Endodermal cell (in vitro differentiated cells): ENCODE data around the gene CDH19. TPM values are rescaled to one million over a fixed set of nuclear protein-coding genes. Genes with fewer than 3 reads are reported as not detected.
A peak's percentile ranks its signal among the peaks of the same experiment; 100 is the strongest.

Experiments used
- DNase-seq: peaks from one replicate; pipeline ENCODE4 v3.0.0-alpha.2; 2017
- H3K27ac ChIP-seq: 2 replicates; pipeline ENCODE4 v1.5.1; 2013; ENCODE audit warnings: mild to moderate bottlenecking, low read depth, low read length, moderate library complexity
- H3K27me3 ChIP-seq: 2 replicates; pipeline ENCODE4 v1.6.1; 2013; ENCODE audit warnings: mild to moderate bottlenecking, low read length, moderate library complexity; ENCODE audit not compliant: insufficient read depth, control insufficient read depth, poor library complexity, severe bottlenecking
- H3K36me3 ChIP-seq: 2 replicates; pipeline ENCODE4 v1.7.0; 2013; ENCODE audit warnings: mild to moderate bottlenecking, low read length, moderate library complexity; ENCODE audit not compliant: control insufficient read depth, insufficient read depth
- H3K4me1 ChIP-seq: one replicate; pipeline ENCODE4 v1.7.0; 2013; ENCODE audit warnings: low read length; ENCODE audit not compliant: control insufficient read depth, insufficient read depth
- H3K4me3 ChIP-seq: 2 replicates; pipeline ENCODE4 v1.5.1; 2013; ENCODE audit warnings: mild to moderate bottlenecking, low read length, moderate library complexity
- H3K9ac ChIP-seq: 2 replicates; pipeline ENCODE4 v1.6.1; 2013; ENCODE audit warnings: mild to moderate bottlenecking, low read length, moderate library complexity; ENCODE audit not compliant: poor library complexity, severe bottlenecking; ENCODE audit errors: extremely low read depth
- H3K9me3 ChIP-seq: 2 replicates; pipeline ENCODE4 v1.6.1; 2013; ENCODE audit warnings: mild to moderate bottlenecking, low read length, moderate library complexity; ENCODE audit not compliant: control insufficient read depth
- H3K27ac Mint-ChIP-seq: 2 replicates; pipeline ENCODE4 v1.8.0; 2020; ENCODE audit warnings: mixed read lengths
- H3K27me3 Mint-ChIP-seq: 2 replicates; pipeline ENCODE4 v1.8.0; 2021; ENCODE audit warnings: mild to moderate bottlenecking, mixed read lengths; ENCODE audit not compliant: insufficient read depth
- H3K36me3 Mint-ChIP-seq: 2 replicates; pipeline ENCODE4 v1.8.0; 2020; ENCODE audit warnings: low read depth, mixed read lengths
- H3K4me1 Mint-ChIP-seq: 2 replicates; pipeline ENCODE4 v1.8.0; 2020; ENCODE audit warnings: mixed read lengths
- H3K4me3 Mint-ChIP-seq: 2 replicates; pipeline ENCODE4 v1.8.0; 2020; ENCODE audit warnings: mild to moderate bottlenecking, moderate library complexity, mixed read lengths
- H3K9me3 Mint-ChIP-seq: 2 replicates; pipeline ENCODE4 v1.8.0; 2020; ENCODE audit warnings: mild to moderate bottlenecking, mixed read lengths
- CTCF ChIP-seq: fragments of 200-600 bp; sonication (generic); conservative IDR thresholded peaks from 2 replicates; pipeline ENCODE4 v1.5.0; 2021; ENCODE audit warnings: antibody characterized with exemption, mild to moderate bottlenecking
- WGBS, 2 experiments: methylation state at CpG; one replicate each; pipeline versions ENCODE4 v1.1.5 to v1.1.7; 2013; ENCODE audit warnings: missing lambda C conversion rate in 2 of 2, mixed read lengths in 1 of 2; ENCODE audit not compliant: insufficient coverage in 1 of 2, insufficient read length in 1 of 2; 5-methylcytosine and 5-hydroxymethylcytosine counted together
- total RNA-seq, 2 donors: library from RNA; stranded (reverse); fragmentation: NEBNext Ultra II Directional in 1 of 2; extraction: Animal tissue kit (Norgen Biotek cat#: 25700) in 1 of 2; gene quantifications; 2 replicates in 1 of 2; 3 replicates in 1 of 2; pipeline ENCODE4 v1.2.1, GENCODE V29; 2021

CDH19 gene
- total RNA-seq, 2 donors from 2014 or later: not detected

GRCh38 chr18:66560094-66560493 lies 43.8 kb downstream of the CDH19 start:
- H3K27me3 Mint-ChIP-seq: no peaks in the 10 kb centered on the region
- Histone ChIP-seq H3K4me3 (no peak overlapping the region), H3K36me3 (no peaks in the 10 kb centered on the region), H3K27me3 (no peaks in the 10 kb centered on the region), H3K4me1 (no peaks in the 10 kb centered on the region), H3K9me3 (no peaks in the 10 kb centered on the region), H3K9ac (no peak overlapping the region), H3K27ac (no peak overlapping the region)
- peaks cover 6% of the 10 kb centered on the region for H3K9me3 Mint-ChIP-seq
- H3K27ac Mint-ChIP-seq: no peak overlapping the region
- no peaks in the 10 kb centered on the region for H3K36me3 Mint-ChIP-seq
- no peak overlapping the region for H3K4me3 Mint-ChIP-seq
- WGBS, 2 experiments: 69 to 77% methylated on average over 4 of the region's 4 CpGs
- DNase-seq: peak; percentile 58
- H3K4me1 Mint-ChIP-seq: peaks cover 2% of the 10 kb centered on the region
- TF ChIP-seq CTCF: peak; percentile 79

- H3K9ac ChIP-seq: no peak overlapping the region
- H3K27ac ChIP-seq: no peak overlapping the region
- no peaks in the 10 kb centered on the region for H3K27me3 ChIP-seq
- TF ChIP-seq CTCF: no peak
- no peaks in the 10 kb centered on the region for H3K9me3 ChIP-seq
- no peaks in the 10 kb centered on the region for H3K36me3 ChIP-seq
- Mint-ChIP-seq H3K9me3 (peaks cover 6% of the 10 kb centered on the region), H3K4me3 (no peak overlapping the region), H3K36me3 (no peaks in the 10 kb centered on the region), H3K27ac (no peak overlapping the region), H3K4me1 (peaks cover 2% of the 10 kb centered on the region), H3K27me3 (no peaks in the 10 kb centered on the region)
- H3K4me1 ChIP-seq: no peaks in the 10 kb centered on the region
- DNase-seq: no peak
- no peak overlapping the region for H3K4me3 ChIP-seq
- WGBS, 2 experiments: 73 to 100% methylated on average over 2 to 4 of the region's 5 CpGs
These were observed 45.1 kb downstream of the CDH19 start for GRCh38 chr18:66558773-66559172.

- no peak overlapping the region for H3K9ac ChIP-seq
- Mint-ChIP-seq H3K36me3 (no peaks in the 10 kb centered on the region), H3K4me1 (peaks cover 2% of the 10 kb centered on the region), H3K9me3 (no peaks in the 10 kb centered on the region), H3K27ac (no peak overlapping the region), H3K27me3 (no peaks in the 10 kb centered on the region), H3K4me3 (no peak overlapping the region)
- TF ChIP-seq CTCF: no peak
- H3K4me3 ChIP-seq: no peak overlapping the region
- H3K9me3 ChIP-seq: no peaks in the 10 kb centered on the region
- no peaks in the 10 kb centered on the region for H3K27me3 ChIP-seq
- H3K27ac ChIP-seq: no peak overlapping the region
- DNase-seq: no peak
- H3K36me3 ChIP-seq: no peaks in the 10 kb centered on the region
- H3K4me1 ChIP-seq: no peaks in the 10 kb centered on the region
These were observed 46.8 kb downstream of the CDH19 start for GRCh38 chr18:66557091-66557490.
